ENCODE data around the gene SCG3. TPM values are rescaled to one million over a fixed set of nuclear protein-coding genes. Genes with fewer than 3 reads are reported as not detected.
"Not testable (repeated sequence)": the region's sequence is repeated elsewhere in the genome, so short reads cannot be mapped to it uniquely, and the experiment has no call there.

The SCG3 gene
- total and polyA plus RNA-seq, 2 donors (not counting 1 experiment from before 2014, with no cell fraction given), result not detected

DNA sequence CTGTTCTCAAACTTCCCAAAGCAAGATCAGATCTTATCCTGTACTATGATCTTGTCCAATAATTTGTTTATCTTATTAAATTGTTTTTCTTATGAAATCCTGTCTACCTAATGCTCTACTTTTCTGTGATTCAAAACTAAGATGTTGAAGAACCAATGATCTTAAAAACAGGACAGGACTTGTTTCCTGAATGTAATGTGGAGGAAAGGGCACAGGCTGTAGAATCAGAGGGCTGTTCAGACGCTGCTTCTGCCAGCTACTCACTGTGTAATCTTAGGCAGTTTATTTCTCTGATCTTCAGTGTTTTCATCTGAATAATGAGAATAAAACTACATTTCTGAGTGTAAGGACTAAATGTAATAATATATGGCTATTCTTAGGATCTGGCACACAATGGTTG is 38.6 kb upstream of the SCG3 start:
- H3K4me2 ChIP-seq (replicated peaks; ENCODE audit: low read depth, low read length, poor library complexity, severe bottlenecking), result no peak overlapping the region
- H3K9me3 Mint-ChIP-seq (ENCODE audit: insufficient read depth), result no peaks in the 10 kb centered on the region
- no peaks in the 10 kb centered on the region for H3K27me3 Mint-ChIP-seq
- H3K27ac Mint-ChIP-seq, result no peak overlapping the region
- no peaks in the 10 kb centered on the region for H3K79me2 ChIP-seq (ENCODE audit: control insufficient read depth, insufficient read depth, low read length)
- H3K4me1 ChIP-seq (ENCODE audit: control insufficient read depth in 2 of 2, insufficient read depth in 2 of 2, low read length in 2 of 2), result no peaks in the 10 kb centered on the region
- H3K4me3 ChIP-seq (ENCODE audit: control extremely low read depth in 1 of 5, extremely low read depth in 1 of 5, insufficient read depth in 1 of 5, low read depth in 2 of 5, low read length in 4 of 5), result no peak overlapping the region
- no peak overlapping the region for H3K9ac ChIP-seq (ENCODE audit: low read length)
- H3K27ac ChIP-seq (ENCODE audit: low read length in 2 of 2), result no peak overlapping the region
- no peaks in the 10 kb centered on the region for H3K36me3 ChIP-seq (replicated peaks in 1 of 2; ENCODE audit: control extremely low read depth in 1 of 2, control insufficient read depth in 1 of 2, extremely low read depth in 1 of 2, insufficient read depth in 2 of 2, low read length in 1 of 2)
- no peak overlapping the region for H3K4me3 Mint-ChIP-seq
- no peak overlapping the region for H2AFZ ChIP-seq (ENCODE audit: insufficient read depth, low read depth, low read length, poor library complexity, severe bottlenecking)
- TF ChIP-seq EZH2 (IDR thresholded peaks at IDR 0.05; ENCODE audit: borderline replicate concordance, insufficient read depth, low read depth, low read length, poor library complexity, severe bottlenecking) (no peak), CTCF (IDR thresholded peaks at IDR 0.05) (no peak)
- H3K4me1 Mint-ChIP-seq, result no peaks in the 10 kb centered on the region
- no CpG with 5 or more reads among the region's 1 CpG for WGBS (ENCODE audit: insufficient coverage)
- intact Hi-C loops (cut with micrococcal nuclease), result no loop called here
- CTCF ChIA-PET, result interaction anchor here (16.9 kb wide), 1 partner anchor 131 kb away, joined by 728 read pairs; no protein-coding TSS in a partner anchor
- H3K27me3 ChIP-seq (replicated peaks in 1 of 4; ENCODE audit: control extremely low read depth in 1 of 4, control insufficient read depth in 3 of 4, insufficient read depth in 4 of 4, low read length in 3 of 4), result no peaks in the 10 kb centered on the region
- no peaks in the 10 kb centered on the region for H3K9me3 ChIP-seq (ENCODE audit: control extremely low read depth in 1 of 3, control insufficient read depth in 2 of 3, insufficient read depth in 1 of 3, low read length in 2 of 3)
- DNase-seq (no peak), ATAC-seq (ENCODE audit: low read depth) (no peak)
- no peaks in the 10 kb centered on the region for H4K20me1 ChIP-seq (ENCODE audit: control insufficient read depth, insufficient read depth, low read length, poor library complexity, severe bottlenecking)
- POLR2A ChIA-PET, result no interaction called here

DNA sequence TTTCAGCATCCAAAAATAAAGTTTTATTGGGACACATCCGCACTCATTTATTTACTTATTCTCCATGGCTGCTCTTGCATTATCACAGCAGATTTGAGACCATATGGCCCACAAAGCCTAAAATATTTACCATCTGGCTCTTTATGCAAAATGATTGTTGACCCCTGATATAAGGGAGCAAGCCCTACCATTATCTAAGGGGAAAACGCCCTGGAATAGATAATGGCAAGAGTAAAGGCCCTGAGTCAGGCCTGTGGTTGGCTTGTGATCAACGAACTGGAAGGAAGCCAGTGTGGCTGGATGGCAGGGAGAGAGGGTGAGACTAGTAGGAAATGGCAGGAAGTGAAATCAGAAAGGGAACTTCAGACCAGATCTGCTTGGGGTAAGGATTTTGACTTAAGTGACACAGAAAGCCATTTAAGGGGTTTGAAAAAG is 34.2 kb upstream of the SCG3 start:
- no peaks in the 10 kb centered on the region for H3K27me3 ChIP-seq (replicated peaks in 1 of 4; ENCODE audit: control extremely low read depth in 1 of 4, control insufficient read depth in 3 of 4, insufficient read depth in 4 of 4, low read length in 3 of 4)
- no peaks in the 10 kb centered on the region for H3K9me3 ChIP-seq (ENCODE audit: control extremely low read depth in 1 of 3, control insufficient read depth in 2 of 3, insufficient read depth in 1 of 3, low read length in 2 of 3)
- Mint-ChIP-seq H3K27me3 (no peaks in the 10 kb centered on the region), H3K4me3 (no peak overlapping the region), H3K27ac (no peak overlapping the region), H3K4me1 (no peaks in the 10 kb centered on the region), H3K9me3 (ENCODE audit: insufficient read depth) (no peaks in the 10 kb centered on the region)
- 0% methylated on average over 1 of the region's 3 CpGs for WGBS (ENCODE audit: insufficient coverage)
- CTCF ChIA-PET, result interaction anchor here (0.7 to 16.9 kb wide), 4 partner anchors 68 to 240 kb away, joined by 3 to 728 read pairs (median 68); partner anchors contain the start of gene LYSMD2
- no peak for TF ChIP-seq EZH2 (IDR thresholded peaks at IDR 0.05; ENCODE audit: borderline replicate concordance, insufficient read depth, low read depth, low read length, poor library complexity, severe bottlenecking)
- no peak for TF ChIP-seq CTCF (IDR thresholded peaks at IDR 0.05)
- no peaks in the 10 kb centered on the region for H3K4me1 ChIP-seq (ENCODE audit: control insufficient read depth in 2 of 2, insufficient read depth in 2 of 2, low read length in 2 of 2)
- no peak overlapping the region for H3K4me2 ChIP-seq (replicated peaks; ENCODE audit: low read depth, low read length, poor library complexity, severe bottlenecking)
- ATAC-seq (ENCODE audit: low read depth) (no peak), DNase-seq (no peak)
- no peak overlapping the region for H3K9ac ChIP-seq (ENCODE audit: low read length)
- no peak overlapping the region for H3K27ac ChIP-seq (ENCODE audit: low read length in 2 of 2)
- no peaks in the 10 kb centered on the region for H4K20me1 ChIP-seq (ENCODE audit: control insufficient read depth, insufficient read depth, low read length, poor library complexity, severe bottlenecking)
- H3K4me3 ChIP-seq (ENCODE audit: control extremely low read depth in 1 of 5, extremely low read depth in 1 of 5, insufficient read depth in 1 of 5, low read depth in 2 of 5, low read length in 4 of 5), result no peak overlapping the region
- H3K79me2 ChIP-seq (ENCODE audit: control insufficient read depth, insufficient read depth, low read length), result no peaks in the 10 kb centered on the region
- POLR2A ChIA-PET, result no interaction called here
- H3K36me3 ChIP-seq (replicated peaks in 1 of 2; ENCODE audit: control extremely low read depth in 1 of 2, control insufficient read depth in 1 of 2, extremely low read depth in 1 of 2, insufficient read depth in 2 of 2, low read length in 1 of 2), result no peaks in the 10 kb centered on the region
- intact Hi-C loops (cut with micrococcal nuclease), result no loop called here
- no peak overlapping the region for H2AFZ ChIP-seq (ENCODE audit: insufficient read depth, low read depth, low read length, poor library complexity, severe bottlenecking)

GRCh38 chr15:51648101-51648500 is 33.2 kb upstream of the SCG3 start:
- H3K4me1 ChIP-seq (ENCODE audit: control insufficient read depth in 2 of 2, insufficient read depth in 2 of 2, low read length in 2 of 2); POLR2A ChIA-PET; H3K9ac ChIP-seq (ENCODE audit: low read length); H3K27me3 Mint-ChIP-seq; H3K27ac Mint-ChIP-seq; H3K79me2 ChIP-seq (ENCODE audit: control insufficient read depth, insufficient read depth, low read length); DNase-seq; intact Hi-C loops (cut with micrococcal nuclease); H3K9me3 Mint-ChIP-seq (ENCODE audit: insufficient read depth); ATAC-seq (ENCODE audit: low read depth); H2AFZ ChIP-seq (ENCODE audit: insufficient read depth, low read depth, low read length, poor library complexity, severe bottlenecking); H4K20me1 ChIP-seq (ENCODE audit: control insufficient read depth, insufficient read depth, low read length, poor library complexity, severe bottlenecking); H3K36me3 ChIP-seq (replicated peaks in 1 of 2; ENCODE audit: control extremely low read depth in 1 of 2, control insufficient read depth in 1 of 2, extremely low read depth in 1 of 2, insufficient read depth in 2 of 2, low read length in 1 of 2); H3K4me1 Mint-ChIP-seq; H3K27me3 ChIP-seq (replicated peaks in 1 of 4; ENCODE audit: control extremely low read depth in 1 of 4, control insufficient read depth in 3 of 4, insufficient read depth in 4 of 4, low read length in 3 of 4); H3K4me3 ChIP-seq (ENCODE audit: control extremely low read depth in 1 of 5, extremely low read depth in 1 of 5, insufficient read depth in 1 of 5, low read depth in 2 of 5, low read length in 4 of 5); H3K4me3 Mint-ChIP-seq; H3K27ac ChIP-seq (ENCODE audit: low read length in 2 of 2); H3K4me2 ChIP-seq (replicated peaks; ENCODE audit: low read depth, low read length, poor library complexity, severe bottlenecking); H3K9me3 ChIP-seq (ENCODE audit: control extremely low read depth in 1 of 3, control insufficient read depth in 2 of 3, insufficient read depth in 1 of 3, low read length in 2 of 3): not testable (repeated sequence)
- CTCF ChIA-PET, result interaction anchor here (1.3 to 16.9 kb wide), 3 partner anchors 13 to 126 kb away, joined by 3 to 728 read pairs (median 133); partner anchors contain the start of gene LYSMD2
- no CpG with 5 or more reads among the region's 1 CpG for WGBS (ENCODE audit: insufficient coverage)
